ENCODE results near the gene FMO3. TPM values are rescaled to one million over a fixed set of nuclear protein-coding genes. Genes with fewer than 3 reads are reported as not detected.

Gene FMO3
- total RNA-seq, 1 experiment from 2014 or later = not detected

DNA sequence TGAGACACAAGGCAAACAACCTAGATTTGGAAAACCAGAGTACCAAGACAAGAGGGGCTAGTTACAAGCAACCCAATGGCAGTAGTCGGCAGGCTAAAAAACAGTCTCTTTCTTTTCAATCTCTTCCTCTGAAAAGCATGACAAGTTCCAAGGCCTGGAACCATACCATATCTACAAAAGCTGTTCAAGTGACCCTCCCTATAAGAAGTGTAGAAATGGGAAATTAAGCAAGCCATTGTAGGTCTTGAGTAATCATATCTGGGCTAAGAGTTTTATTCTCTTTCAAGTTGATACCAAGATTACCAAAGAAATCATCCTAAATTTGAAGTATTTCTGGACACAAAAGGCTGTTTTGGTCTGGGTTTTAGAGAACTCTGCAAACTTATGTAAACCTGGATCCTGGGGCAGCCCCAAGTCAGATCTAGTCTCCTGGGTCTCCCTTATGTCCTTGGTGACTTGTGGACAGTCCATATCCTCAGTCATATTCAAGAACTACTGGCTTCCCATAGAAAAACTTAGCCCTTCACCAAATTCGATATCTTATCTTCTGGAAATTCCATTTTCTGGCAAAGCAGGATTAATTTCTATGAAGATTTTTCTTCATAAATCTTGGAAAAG, 24.7 kb downstream of the FMO3 start:
- POLR2A ChIA-PET (ENCODE audit: unreplicated experiment) = no interaction called here
- H3F3A ChIP-seq (ENCODE audit: insufficient read depth, low read depth) = no peaks in the 10 kb centered on the region
- no peaks in the 10 kb centered on the region for H3K79me2 ChIP-seq (ENCODE audit: low read depth)
- no peak overlapping the region for H3K4me3 ChIP-seq
- no peaks in the 10 kb centered on the region for H3K27me3 ChIP-seq (ENCODE audit: insufficient read depth, low read depth)
- no peak overlapping the region for H3K4me2 ChIP-seq
- H3K4me1 ChIP-seq (replicated peaks; ENCODE audit: insufficient read depth) = no peaks in the 10 kb centered on the region
- TF ChIP-seq, protein P1, sequence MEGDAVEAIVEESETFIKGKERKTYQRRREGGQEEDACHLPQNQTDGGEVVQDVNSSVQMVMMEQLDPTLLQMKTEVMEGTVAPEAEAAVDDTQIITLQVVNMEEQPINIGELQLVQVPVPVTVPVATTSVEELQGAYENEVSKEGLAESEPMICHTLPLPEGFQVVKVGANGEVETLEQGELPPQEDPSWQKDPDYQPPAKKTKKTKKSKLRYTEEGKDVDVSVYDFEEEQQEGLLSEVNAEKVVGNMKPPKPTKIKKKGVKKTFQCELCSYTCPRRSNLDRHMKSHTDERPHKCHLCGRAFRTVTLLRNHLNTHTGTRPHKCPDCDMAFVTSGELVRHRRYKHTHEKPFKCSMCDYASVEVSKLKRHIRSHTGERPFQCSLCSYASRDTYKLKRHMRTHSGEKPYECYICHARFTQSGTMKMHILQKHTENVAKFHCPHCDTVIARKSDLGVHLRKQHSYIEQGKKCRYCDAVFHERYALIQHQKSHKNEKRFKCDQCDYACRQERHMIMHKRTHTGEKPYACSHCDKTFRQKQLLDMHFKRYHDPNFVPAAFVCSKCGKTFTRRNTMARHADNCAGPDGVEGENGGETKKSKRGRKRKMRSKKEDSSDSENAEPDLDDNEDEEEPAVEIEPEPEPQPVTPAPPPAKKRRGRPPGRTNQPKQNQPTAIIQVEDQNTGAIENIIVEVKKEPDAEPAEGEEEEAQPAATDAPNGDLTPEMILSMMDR (conservative IDR thresholded peaks at IDR 0.05) = no peak
- TF ChIP-seq EZH2 (IDR thresholded peaks at IDR 0.05; ENCODE audit: low read depth) = no peak
- no peaks in the 10 kb centered on the region for H3K9me3 ChIP-seq (ENCODE audit: insufficient read depth, low read depth)
- no peaks in the 10 kb centered on the region for H4K20me1 ChIP-seq (ENCODE audit: insufficient read depth)
- intact Hi-C loops (cut with micrococcal nuclease; ENCODE audit: unreplicated experiment) = no loop called here
- no peaks in the 10 kb centered on the region for H3K36me3 ChIP-seq (ENCODE audit: low read depth)
- BruUV-seq (replicated peaks) = no TSS peak
- no peak for DNase-seq
- H2AFZ ChIP-seq = no peak overlapping the region
- CTCF ChIA-PET = no interaction called here
- no peaks in the 10 kb centered on the region for H3K9me2 ChIP-seq (ENCODE audit: insufficient read depth)
- H3K27ac ChIP-seq = no peak overlapping the region

DNA sequence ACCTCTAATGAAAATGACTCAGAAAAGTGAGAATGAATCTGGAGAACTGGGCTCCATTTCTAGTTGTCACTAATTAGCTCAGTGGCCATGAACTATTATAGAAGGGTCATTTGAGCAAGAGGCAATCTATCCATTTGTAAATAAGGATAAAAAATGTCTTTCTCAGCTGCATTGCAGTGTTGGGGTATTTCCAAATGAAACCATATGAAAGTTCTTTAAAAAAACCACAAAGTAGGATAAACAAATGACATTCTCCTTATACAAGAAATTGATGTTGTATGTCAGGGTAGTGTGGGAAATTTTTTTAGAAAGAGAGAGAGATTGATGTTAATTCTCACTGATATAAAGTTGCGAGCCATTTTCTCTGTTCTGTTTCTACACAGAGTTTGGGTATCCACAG, 26.0 kb downstream of the FMO3 start:
- H3K9me3 ChIP-seq (ENCODE audit: insufficient read depth, low read depth) = no peaks in the 10 kb centered on the region
- no peaks in the 10 kb centered on the region for H3F3A ChIP-seq (ENCODE audit: insufficient read depth, low read depth)
- no TSS peak for BruUV-seq (replicated peaks)
- H3K27ac ChIP-seq = no peak overlapping the region
- no peak for TF ChIP-seq EZH2 (IDR thresholded peaks at IDR 0.05; ENCODE audit: low read depth)
- TF ChIP-seq, protein P1 (conservative IDR thresholded peaks at IDR 0.05) = no peak
- intact Hi-C loops (cut with micrococcal nuclease; ENCODE audit: unreplicated experiment) = no loop called here
- no peaks in the 10 kb centered on the region for H3K27me3 ChIP-seq (ENCODE audit: insufficient read depth, low read depth)
- H2AFZ ChIP-seq = no peak overlapping the region
- no peak overlapping the region for H3K4me2 ChIP-seq
- H4K20me1 ChIP-seq (ENCODE audit: insufficient read depth) = no peaks in the 10 kb centered on the region
- H3K36me3 ChIP-seq (ENCODE audit: low read depth) = no peaks in the 10 kb centered on the region
- no peaks in the 10 kb centered on the region for H3K9me2 ChIP-seq (ENCODE audit: insufficient read depth)
- ChIA-PET CTCF (no interaction called here), POLR2A (ENCODE audit: unreplicated experiment) (no interaction called here)
- no peak for DNase-seq
- no peaks in the 10 kb centered on the region for H3K4me1 ChIP-seq (replicated peaks; ENCODE audit: insufficient read depth)
- H3K4me3 ChIP-seq = no peak overlapping the region
- H3K79me2 ChIP-seq (ENCODE audit: low read depth) = no peaks in the 10 kb centered on the region

DNA sequence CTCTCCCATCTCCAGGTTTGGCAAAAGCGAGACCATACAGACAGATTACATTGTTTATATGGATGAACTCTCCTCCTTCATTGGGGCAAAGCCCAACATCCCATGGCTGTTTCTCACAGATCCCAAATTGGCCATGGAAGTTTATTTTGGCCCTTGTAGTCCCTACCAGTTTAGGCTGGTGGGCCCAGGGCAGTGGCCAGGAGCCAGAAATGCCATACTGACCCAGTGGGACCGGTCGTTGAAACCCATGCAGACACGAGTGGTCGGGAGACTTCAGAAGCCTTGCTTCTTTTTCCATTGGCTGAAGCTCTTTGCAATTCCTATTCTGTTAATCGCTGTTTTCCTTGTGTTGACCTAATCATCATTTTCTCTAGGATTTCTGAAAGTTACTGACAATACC, 26.4 kb downstream of the FMO3 start:
- no peaks in the 10 kb centered on the region for H3K36me3 ChIP-seq (ENCODE audit: low read depth)
- no peak overlapping the region for H3K4me3 ChIP-seq
- CTCF ChIA-PET = no interaction called here
- no peak overlapping the region for H3K27ac ChIP-seq
- no TSS peak for BruUV-seq (replicated peaks)
- no peaks in the 10 kb centered on the region for H4K20me1 ChIP-seq (ENCODE audit: insufficient read depth)
- H2AFZ ChIP-seq = no peak overlapping the region
- H3K9me2 ChIP-seq (ENCODE audit: insufficient read depth) = no peaks in the 10 kb centered on the region
- DNase-seq = no peak
- no peaks in the 10 kb centered on the region for H3F3A ChIP-seq (ENCODE audit: insufficient read depth, low read depth)
- H3K4me1 ChIP-seq (replicated peaks; ENCODE audit: insufficient read depth) = no peaks in the 10 kb centered on the region
- intact Hi-C loops (cut with micrococcal nuclease; ENCODE audit: unreplicated experiment) = no loop called here
- no peaks in the 10 kb centered on the region for H3K79me2 ChIP-seq (ENCODE audit: low read depth)
- POLR2A ChIA-PET (ENCODE audit: unreplicated experiment) = no interaction called here
- no peaks in the 10 kb centered on the region for H3K27me3 ChIP-seq (ENCODE audit: insufficient read depth, low read depth)
- no peak overlapping the region for H3K4me2 ChIP-seq
- H3K9me3 ChIP-seq (ENCODE audit: insufficient read depth, low read depth) = no peaks in the 10 kb centered on the region
- TF ChIP-seq EZH2 (IDR thresholded peaks at IDR 0.05; ENCODE audit: low read depth) = no peak
- TF ChIP-seq, protein P1 (conservative IDR thresholded peaks at IDR 0.05) = no peak
